Tibial nerve (tissue), 4 donors: ENCODE data around the gene ATXN2L. TPM values are rescaled to one million over a fixed set of nuclear protein-coding genes. Genes with fewer than 3 reads are reported as not detected.

ENCODE experiments used
- DNase-seq, 2 donors: peaks; one replicate each; pipeline ENCODE4 v3.0.0-alpha.2; 2019; ENCODE audit warnings: low spot score in 2 of 2
- H3K27ac ChIP-seq, 4 donors: fragments of 200-600 bp; sonication (generic) in 3 of 4; one replicate each; pipeline ENCODE4 v1.5.1; 2017 to 2019; ENCODE audit warnings: mild to moderate bottlenecking in 1 of 4
- H3K27me3 ChIP-seq, 2 donors: fragments of 200-600 bp; sonication (generic) in 1 of 2; one replicate each; pipeline versions ENCODE4 v1.5.1 to v1.6.0; 2017 to 2019
- H3K36me3 ChIP-seq, 3 donors: fragments of 200-600 bp; sonication (generic); one replicate each; pipeline ENCODE4 v1.5.1; 2018 to 2019
- H3K4me1 ChIP-seq, 4 donors: fragments of 200-600 bp; sonication (generic) in 3 of 4; one replicate each; pipeline ENCODE4 v1.5.1; 2017 to 2019
- H3K4me3 ChIP-seq, 4 donors: fragments of 200-600 bp; sonication (generic) in 3 of 4; one replicate each; pipeline ENCODE4 v1.5.1; 2017 to 2019; ENCODE audit warnings: mild to moderate bottlenecking in 1 of 4, moderate library complexity in 1 of 4
- H3K9me3 ChIP-seq, 4 donors: fragments of 200-600 bp; sonication (generic) in 3 of 4; one replicate each; pipeline ENCODE4 v1.5.1; 2017 to 2019
- CTCF ChIP-seq, 5 experiments: fragments of 200-600 bp in 3 of 5; fragments of 450-650 bp in 2 of 5; sonication (generic) in 3 of 5; IDR thresholded peaks; one replicate each; pipeline ENCODE4 v1.5.1; 2016 to 2019; ENCODE audit warnings: antibody characterized with exemption in 5 of 5, mild to moderate bottlenecking in 3 of 5, moderate library complexity in 2 of 5
- EP300 ChIP-seq, 2 donors: sonication (generic); formaldehyde crosslinking; IDR thresholded peaks; one replicate each; pipeline ENCODE4 v1.6.1; 2017; ENCODE audit warnings: antibody characterized with exemption in 2 of 2, mild to moderate bottlenecking in 1 of 2
- POLR2A ChIP-seq, 2 donors: fragments of 450-650 bp; IDR thresholded peaks; one replicate each; pipeline ENCODE4 v1.6.1; 2017; ENCODE audit warnings: antibody characterized with exemption in 2 of 2, mild to moderate bottlenecking in 2 of 2, moderate library complexity in 2 of 2
- WGBS, 2 donors: methylation state at CpG; one replicate each; pipeline ENCODE4 v1.1.5; 2018; 5-methylcytosine and 5-hydroxymethylcytosine counted together
- total RNA-seq, 4 donors: library from RNA; depleted of rRNA; stranded (reverse); fragments of >200 nt; gene quantifications; one replicate each; pipeline ENCODE4 v1.1.0, GENCODE V29; 2016

Gene ATXN2L
- total RNA-seq, 4 donors from 2014 or later = 57.6 to 121 (median 87.7) TPM

- H3K4me1 ChIP-seq = peaks cover 0 to 12% (median under 1%) of the 10 kb centered on the region in 4 donors
- no peak for TF ChIP-seq CTCF (IDR thresholded peaks at IDR 0.05)
- TF ChIP-seq POLR2A (IDR thresholded peaks at IDR 0.05) = no peak
- no peak for TF ChIP-seq EP300 (IDR thresholded peaks at IDR 0.05)
- H3K27ac ChIP-seq = no peak overlapping the region
- no peaks in the 10 kb centered on the region for H3K27me3 ChIP-seq
- peaks cover 0 to 7% (median 0%) of the 10 kb centered on the region in 3 donors for H3K36me3 ChIP-seq
- 74 to 84% methylated on average over 4 of the region's 4 CpGs for WGBS, 2 donors
- H3K4me3 ChIP-seq = no peak overlapping the region
- H3K9me3 ChIP-seq = no peaks in the 10 kb centered on the region
- no peak for DNase-seq
These were observed 36.5 kb downstream of the ATXN2L start for GRCh38 chr16:28859326-28859725.

GRCh38 chr16:28863929-28864793 lies 41.4 kb downstream of the ATXN2L start:
- Histone ChIP-seq H3K9me3 (no peaks in the 10 kb centered on the region), H3K4me1 (peaks cover 0 to 34% (median 10%) of the 10 kb centered on the region in 4 donors), H3K36me3 (peaks cover 0 to 37% (median 23%) of the 10 kb centered on the region in 3 donors), H3K27me3 (no peaks in the 10 kb centered on the region), H3K4me3 (peak overlapping the region; percentile 75 to 99 (median 88)), H3K27ac (peak overlapping the region; percentile 89 to 96 (median 94))
- TF ChIP-seq POLR2A (IDR thresholded peaks at IDR 0.05) (no peak), CTCF (IDR thresholded peaks at IDR 0.05) (no peak), EP300 (IDR thresholded peaks at IDR 0.05) (no peak)
- 3% methylated on average over 36 to 37 of the region's 42 CpGs for WGBS, 2 donors
- peak in 1 of 2 donors; percentile 17 for DNase-seq

GRCh38 chr16:28865001-28865688 lies 42.3 kb downstream of the ATXN2L start:
- Histone ChIP-seq H3K9me3 (no peaks in the 10 kb centered on the region), H3K27me3 (no peaks in the 10 kb centered on the region), H3K27ac (peak overlapping the region in 1 of 4 donors; percentile 93), H3K36me3 (peaks cover 0 to 46% (median 31%) of the 10 kb centered on the region in 3 donors), H3K4me1 (peaks cover 0 to 34% (median 10%) of the 10 kb centered on the region in 4 donors), H3K4me3 (no peak overlapping the region)
- WGBS, 2 donors = 65 to 73% methylated on average over 12 of the region's 12 CpGs
- TF ChIP-seq CTCF (IDR thresholded peaks at IDR 0.05) = no peak
- no peak for TF ChIP-seq POLR2A (IDR thresholded peaks at IDR 0.05)
- no peak for TF ChIP-seq EP300 (IDR thresholded peaks at IDR 0.05)
- no peak for DNase-seq

GRCh38 chr16:28865722-28866453 lies 43.1 kb downstream of the ATXN2L start:
- no peak overlapping the region for H3K27ac ChIP-seq
- no peaks in the 10 kb centered on the region for H3K9me3 ChIP-seq
- TF ChIP-seq EP300 (IDR thresholded peaks at IDR 0.05) (no peak), CTCF (IDR thresholded peaks at IDR 0.05) (no peak), POLR2A (IDR thresholded peaks at IDR 0.05) (no peak)
- no peak for DNase-seq
- peaks cover 0 to 54% (median 33%) of the 10 kb centered on the region in 3 donors for H3K36me3 ChIP-seq
- H3K27me3 ChIP-seq = no peaks in the 10 kb centered on the region
- 59 to 64% methylated on average over 28 to 29 of the region's 32 CpGs for WGBS, 2 donors
- H3K4me1 ChIP-seq = peaks cover 0 to 34% (median 10%) of the 10 kb centered on the region in 4 donors
- no peak overlapping the region for H3K4me3 ChIP-seq
